Liver (tissue), 9 donors: ENCODE data around the gene ASAP2. TPM values are rescaled to one million over a fixed set of nuclear protein-coding genes. Genes with fewer than 3 reads are reported as not detected.

Experiments used
- DNase-seq: peaks from one replicate; pipeline ENCODE4 v3.0.0-alpha.2; 2017; ENCODE audit warnings: low spot score
- H3K27ac ChIP-seq, 2 donors: one replicate each; pipeline ENCODE4 v1.7.0; 2013; ENCODE audit warnings: inconsistent platforms in 2 of 2, low read length in 2 of 2, control low read depth in 1 of 2, low read depth in 1 of 2, mild to moderate bottlenecking in 1 of 2
- H3K27me3 ChIP-seq, 4 donors: one replicate each; pipeline versions ENCODE4 v1.6.1 to v1.7.0; 2013; ENCODE audit warnings: low read length in 3 of 4, inconsistent platforms in 1 of 4, mild to moderate bottlenecking in 1 of 4, moderate library complexity in 1 of 4; ENCODE audit not compliant: control insufficient read depth in 4 of 4, insufficient read depth in 4 of 4
- H3K36me3 ChIP-seq, 4 donors: one replicate each; pipeline versions ENCODE4 v1.6.1 to v1.7.0; 2013; ENCODE audit warnings: low read length in 3 of 4, mild to moderate bottlenecking in 3 of 4, low read depth in 1 of 4, moderate library complexity in 1 of 4; ENCODE audit not compliant: control insufficient read depth in 4 of 4, insufficient read depth in 3 of 4
- H3K4me1 ChIP-seq, 4 donors: one replicate each; pipeline versions ENCODE4 v1.6.1 to v1.7.0; 2013; ENCODE audit warnings: low read length in 3 of 4, mild to moderate bottlenecking in 3 of 4, moderate library complexity in 1 of 4; ENCODE audit not compliant: control insufficient read depth in 4 of 4, insufficient read depth in 4 of 4
- H3K4me3 ChIP-seq, 3 donors: one replicate each; pipeline versions ENCODE4 v1.6.1 to v1.7.0; 2013; ENCODE audit warnings: low read length in 3 of 3, control low read depth in 1 of 3, low read depth in 1 of 3, mild to moderate bottlenecking in 1 of 3
- H3K9ac ChIP-seq, 2 donors: one replicate each; pipeline ENCODE4 v1.7.0; 2013; ENCODE audit warnings: low read length in 2 of 2, mild to moderate bottlenecking in 2 of 2, moderate library complexity in 2 of 2, control low read depth in 1 of 2, low read depth in 1 of 2
- H3K9me3 ChIP-seq, 4 donors: one replicate each; pipeline versions ENCODE4 v1.6.1 to v1.7.0; 2013; ENCODE audit warnings: low read length in 3 of 4; ENCODE audit not compliant: control insufficient read depth in 4 of 4
- ATF3 ChIP-seq: IDR thresholded peaks from 2 replicates; pipeline ENCODE4 v1.6.1; 2016; ENCODE audit warnings: antibody characterized with exemption
- CTCF ChIP-seq: fragments of 150-350 bp; IDR thresholded peaks from 2 replicates; pipeline ENCODE4 v1.5.1; 2017; ENCODE audit warnings: improper control_type of control experiment, low read depth, low read length; ENCODE audit not compliant: missing input control
- EGR1 ChIP-seq, 2 donors: IDR thresholded peaks; 2 replicates each; pipeline ENCODE4 v1.6.1; 2016 to 2018; ENCODE audit warnings: antibody characterized with exemption in 2 of 2, low read depth in 2 of 2
- FOXA1 ChIP-seq: IDR thresholded peaks from 2 replicates; pipeline ENCODE4 v1.6.1; 2016; ENCODE audit warnings: antibody characterized with exemption
- FOXA2 ChIP-seq: IDR thresholded peaks from 2 replicates; pipeline ENCODE4 v1.6.1; 2016; ENCODE audit warnings: antibody characterized with exemption
- GABPA ChIP-seq, 2 donors: IDR thresholded peaks in 1 of 2; conservative IDR thresholded peaks in 1 of 2; 2 replicates each; pipeline ENCODE4 v1.6.1; 2016; ENCODE audit warnings: antibody characterized with exemption in 2 of 2, mild to moderate bottlenecking in 1 of 2, moderate library complexity in 1 of 2
- HNF4A ChIP-seq, 2 donors: conservative IDR thresholded peaks; 2 replicates each; pipeline ENCODE4 v1.6.1; 2016; ENCODE audit warnings: antibody characterized with exemption in 2 of 2, mild to moderate bottlenecking in 2 of 2
- JUND ChIP-seq, 2 donors: IDR thresholded peaks; 2 replicates each; pipeline ENCODE4 v1.6.1; 2016; ENCODE audit warnings: antibody characterized with exemption in 2 of 2
- MAX ChIP-seq: IDR thresholded peaks from 2 replicates; pipeline ENCODE4 v1.6.1; 2016; ENCODE audit warnings: antibody characterized with exemption
- NR2F2 ChIP-seq: IDR thresholded peaks from 2 replicates; pipeline ENCODE4 v1.6.1; 2016; ENCODE audit warnings: antibody characterized with exemption
- RXRA ChIP-seq, 2 donors: IDR thresholded peaks; 2 replicates each; pipeline ENCODE4 v1.6.1; 2017 to 2018; ENCODE audit warnings: antibody characterized with exemption in 2 of 2, mild to moderate bottlenecking in 1 of 2
- TAF1 ChIP-seq: conservative IDR thresholded peaks from 2 replicates; pipeline ENCODE4 v1.6.1; 2016; ENCODE audit warnings: antibody characterized with exemption, mild to moderate bottlenecking
- YY1 ChIP-seq: IDR thresholded peaks from 2 replicates; pipeline ENCODE4 v1.6.1; 2016; ENCODE audit warnings: antibody characterized with exemption, mild to moderate bottlenecking
- WGBS: extraction: QIAGEN DNeasy Blood & Tissue Kit; methylation state at CpG from one replicate; pipeline ENCODE4 v1.1.7; 2013; 5-methylcytosine and 5-hydroxymethylcytosine counted together
- polyA plus RNA-seq, 2 donors: library from polyadenylated mRNA; stranded (reverse) in 1 of 2; unstranded in 1 of 2; fragments of 200-250 nt in 1 of 2; fragments of >200 nt in 1 of 2; fragmentation: Nextera tagmentation in 1 of 2; extraction: Ambion mirVana in 1 of 2; gene quantifications; one replicate each; pipeline versions ENCODE4 v1.2.1 to v1.2.3, GENCODE V29; 2013 to 2015
- total RNA-seq, 2 donors: library from RNA; depleted of rRNA; stranded (reverse); fragments of >200 nt; gene quantifications; one replicate each; pipeline ENCODE4 v1.2.3, GENCODE V29; 2014
- TF ChIP-seq, protein P1 (sequence below): IDR thresholded peaks from 2 replicates; pipeline ENCODE4 v1.6.1; 2016; ENCODE audit warnings: antibody characterized with exemption
- donor health status: healthy.
- donor health status: healthy.
- donor health status: healthy.
- donor health status: healthy.
- donor health status: healthy.

The ASAP2 gene
- total and polyA plus RNA-seq, 4 donors, result 0.36 to 5.9 (median 2.6) TPM

DNA sequence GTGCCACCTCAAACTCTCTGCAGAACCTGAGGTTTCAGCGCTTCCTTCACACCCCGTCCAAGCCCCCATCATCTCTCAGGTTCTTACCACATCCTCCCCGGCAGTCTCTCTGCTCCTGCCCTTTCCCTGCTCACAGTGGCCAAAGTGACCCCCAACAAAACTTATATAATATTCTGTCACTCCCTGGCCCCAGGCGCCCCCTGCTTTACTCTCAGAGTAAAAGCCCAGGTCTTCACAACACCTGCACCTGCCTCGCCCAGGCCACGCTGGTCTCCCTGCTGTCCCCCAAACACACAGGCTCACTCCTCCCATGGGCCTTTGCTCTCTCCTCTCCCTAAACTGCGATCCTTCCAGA is 210.3 kb downstream of the ASAP2 start (continued):
- TF ChIP-seq TAF1, result no peak
- TF ChIP-seq GABPA (IDR thresholded peaks at IDR 0.05 in 1 of 2, conservative IDR thresholded peaks at IDR 0.05 in 1 of 2), result no peak
- no peak for TF ChIP-seq CTCF

- Histone ChIP-seq H3K4me3 (no peak overlapping the region), H3K27me3 (no peaks in the 10 kb centered on the region), H3K9me3 (no peaks in the 10 kb centered on the region), H3K36me3 (peaks cover 0 to 5% (median 3%) of the 10 kb centered on the region in 4 donors), H3K9ac (no peak overlapping the region), H3K4me1 (peaks cover 3 to 11% (median 7%) of the 10 kb centered on the region in 4 donors), H3K27ac (no peak overlapping the region)
- 90% methylated on average over 3 of the region's 3 CpGs for WGBS
- no peak for DNase-seq
- TF ChIP-seq, protein P1, sequence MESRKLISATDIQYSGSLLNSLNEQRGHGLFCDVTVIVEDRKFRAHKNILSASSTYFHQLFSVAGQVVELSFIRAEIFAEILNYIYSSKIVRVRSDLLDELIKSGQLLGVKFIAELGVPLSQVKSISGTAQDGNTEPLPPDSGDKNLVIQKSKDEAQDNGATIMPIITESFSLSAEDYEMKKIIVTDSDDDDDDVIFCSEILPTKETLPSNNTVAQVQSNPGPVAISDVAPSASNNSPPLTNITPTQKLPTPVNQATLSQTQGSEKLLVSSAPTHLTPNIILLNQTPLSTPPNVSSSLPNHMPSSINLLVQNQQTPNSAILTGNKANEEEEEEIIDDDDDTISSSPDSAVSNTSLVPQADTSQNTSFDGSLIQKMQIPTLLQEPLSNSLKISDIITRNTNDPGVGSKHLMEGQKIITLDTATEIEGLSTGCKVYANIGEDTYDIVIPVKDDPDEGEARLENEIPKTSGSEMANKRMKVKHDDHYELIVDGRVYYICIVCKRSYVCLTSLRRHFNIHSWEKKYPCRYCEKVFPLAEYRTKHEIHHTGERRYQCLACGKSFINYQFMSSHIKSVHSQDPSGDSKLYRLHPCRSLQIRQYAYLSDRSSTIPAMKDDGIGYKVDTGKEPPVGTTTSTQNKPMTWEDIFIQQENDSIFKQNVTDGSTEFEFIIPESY, result no peak
- TF ChIP-seq JUND (IDR thresholded peaks at IDR 0.05) (no peak), FOXA1 (no peak), MAX (no peak), GABPA (IDR thresholded peaks at IDR 0.05 in 1 of 2, conservative IDR thresholded peaks at IDR 0.05 in 1 of 2) (no peak), TAF1 (no peak), YY1 (no peak), NR2F2 (no peak), HNF4A (conservative IDR thresholded peaks at IDR 0.05) (no peak), EGR1 (IDR thresholded peaks at IDR 0.05; ENCODE audit: low read depth in 2 of 2) (no peak), RXRA (IDR thresholded peaks at IDR 0.05) (no peak), ATF3 (no peak), FOXA2 (no peak)
Measured at GRCh38 chr2:9417725-9418124, 211.1 kb downstream of the ASAP2 start.

DNA sequence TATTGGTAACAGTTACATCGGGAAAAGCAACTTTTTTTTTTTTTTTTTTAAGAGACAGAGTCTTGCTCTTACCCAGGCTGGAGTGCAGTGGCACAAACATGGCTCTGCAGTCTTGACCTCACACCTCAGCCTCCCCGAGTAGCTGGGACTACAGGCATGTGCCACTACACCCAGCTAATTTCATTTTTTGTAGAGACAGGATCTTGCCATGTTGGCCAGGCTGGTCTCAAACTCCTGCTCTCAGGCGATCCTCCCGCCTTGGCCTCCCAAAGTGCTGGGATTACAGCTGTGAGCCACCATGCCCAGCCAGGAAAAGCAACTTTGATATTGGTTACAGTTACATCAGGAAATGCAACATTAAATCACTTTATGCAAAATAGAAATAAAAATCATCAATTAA is 212.1 kb downstream of the ASAP2 start:
- Histone ChIP-seq H3K27ac (no peak overlapping the region), H3K4me3 (no peak overlapping the region), H3K9me3 (no peaks in the 10 kb centered on the region), H3K4me1 (peaks cover 3 to 13% (median 8%) of the 10 kb centered on the region in 4 donors), H3K27me3 (no peaks in the 10 kb centered on the region), H3K36me3 (peaks cover 0 to 5% (median 2%) of the 10 kb centered on the region in 4 donors), H3K9ac (no peak overlapping the region)
- TF ChIP-seq ATF3, result no peak
- TF ChIP-seq CTCF, result no peak
- no peak for TF ChIP-seq YY1
- no peak for TF ChIP-seq MAX
- TF ChIP-seq FOXA1, result no peak
- TF ChIP-seq RXRA (IDR thresholded peaks at IDR 0.05), result no peak
- WGBS, result 91% methylated on average over 4 of the region's 4 CpGs
- DNase-seq, result no peak
